ENCODE results near the gene ZBED1.

DNA sequence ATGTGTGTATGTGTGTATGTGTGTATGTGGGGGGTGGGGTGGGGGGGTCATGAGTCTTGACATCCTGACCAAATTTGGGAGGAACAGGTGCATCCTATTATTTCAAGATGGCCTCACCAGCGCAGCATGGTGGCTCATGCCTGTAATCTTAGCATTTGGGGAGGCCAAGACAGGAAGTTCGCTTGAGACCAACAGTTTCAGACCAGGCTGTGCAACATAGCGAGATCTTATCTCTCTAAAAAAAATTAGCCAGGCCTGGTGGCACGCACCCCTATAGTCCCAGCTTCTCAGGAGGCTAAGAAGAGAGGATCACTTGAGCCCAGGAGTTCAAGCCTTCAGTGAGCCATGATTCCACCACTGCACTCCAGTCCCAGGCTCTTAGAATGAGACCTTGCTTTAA is 47.0 kb upstream of the ZBED1 start:
- TF ChIP-seq, protein P1, sequence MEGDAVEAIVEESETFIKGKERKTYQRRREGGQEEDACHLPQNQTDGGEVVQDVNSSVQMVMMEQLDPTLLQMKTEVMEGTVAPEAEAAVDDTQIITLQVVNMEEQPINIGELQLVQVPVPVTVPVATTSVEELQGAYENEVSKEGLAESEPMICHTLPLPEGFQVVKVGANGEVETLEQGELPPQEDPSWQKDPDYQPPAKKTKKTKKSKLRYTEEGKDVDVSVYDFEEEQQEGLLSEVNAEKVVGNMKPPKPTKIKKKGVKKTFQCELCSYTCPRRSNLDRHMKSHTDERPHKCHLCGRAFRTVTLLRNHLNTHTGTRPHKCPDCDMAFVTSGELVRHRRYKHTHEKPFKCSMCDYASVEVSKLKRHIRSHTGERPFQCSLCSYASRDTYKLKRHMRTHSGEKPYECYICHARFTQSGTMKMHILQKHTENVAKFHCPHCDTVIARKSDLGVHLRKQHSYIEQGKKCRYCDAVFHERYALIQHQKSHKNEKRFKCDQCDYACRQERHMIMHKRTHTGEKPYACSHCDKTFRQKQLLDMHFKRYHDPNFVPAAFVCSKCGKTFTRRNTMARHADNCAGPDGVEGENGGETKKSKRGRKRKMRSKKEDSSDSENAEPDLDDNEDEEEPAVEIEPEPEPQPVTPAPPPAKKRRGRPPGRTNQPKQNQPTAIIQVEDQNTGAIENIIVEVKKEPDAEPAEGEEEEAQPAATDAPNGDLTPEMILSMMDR (IDR thresholded peaks at IDR 0.05; ENCODE audit: low read depth, low read length, missing input control): no peak
- TF ChIP-seq, protein P2, sequence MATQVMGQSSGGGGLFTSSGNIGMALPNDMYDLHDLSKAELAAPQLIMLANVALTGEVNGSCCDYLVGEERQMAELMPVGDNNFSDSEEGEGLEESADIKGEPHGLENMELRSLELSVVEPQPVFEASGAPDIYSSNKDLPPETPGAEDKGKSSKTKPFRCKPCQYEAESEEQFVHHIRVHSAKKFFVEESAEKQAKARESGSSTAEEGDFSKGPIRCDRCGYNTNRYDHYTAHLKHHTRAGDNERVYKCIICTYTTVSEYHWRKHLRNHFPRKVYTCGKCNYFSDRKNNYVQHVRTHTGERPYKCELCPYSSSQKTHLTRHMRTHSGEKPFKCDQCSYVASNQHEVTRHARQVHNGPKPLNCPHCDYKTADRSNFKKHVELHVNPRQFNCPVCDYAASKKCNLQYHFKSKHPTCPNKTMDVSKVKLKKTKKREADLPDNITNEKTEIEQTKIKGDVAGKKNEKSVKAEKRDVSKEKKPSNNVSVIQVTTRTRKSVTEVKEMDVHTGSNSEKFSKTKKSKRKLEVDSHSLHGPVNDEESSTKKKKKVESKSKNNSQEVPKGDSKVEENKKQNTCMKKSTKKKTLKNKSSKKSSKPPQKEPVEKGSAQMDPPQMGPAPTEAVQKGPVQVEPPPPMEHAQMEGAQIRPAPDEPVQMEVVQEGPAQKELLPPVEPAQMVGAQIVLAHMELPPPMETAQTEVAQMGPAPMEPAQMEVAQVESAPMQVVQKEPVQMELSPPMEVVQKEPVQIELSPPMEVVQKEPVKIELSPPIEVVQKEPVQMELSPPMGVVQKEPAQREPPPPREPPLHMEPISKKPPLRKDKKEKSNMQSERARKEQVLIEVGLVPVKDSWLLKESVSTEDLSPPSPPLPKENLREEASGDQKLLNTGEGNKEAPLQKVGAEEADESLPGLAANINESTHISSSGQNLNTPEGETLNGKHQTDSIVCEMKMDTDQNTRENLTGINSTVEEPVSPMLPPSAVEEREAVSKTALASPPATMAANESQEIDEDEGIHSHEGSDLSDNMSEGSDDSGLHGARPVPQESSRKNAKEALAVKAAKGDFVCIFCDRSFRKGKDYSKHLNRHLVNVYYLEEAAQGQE (IDR thresholded peaks at IDR 0.05): no peak
- no peak for TF ChIP-seq TAF1 (conservative IDR thresholded peaks at IDR 0.05)
- TF ChIP-seq SP1 (IDR thresholded peaks at IDR 0.05): no peak
- TF ChIP-seq YY1 (IDR thresholded peaks at IDR 0.05): no peak
- TF ChIP-seq, protein P3, sequence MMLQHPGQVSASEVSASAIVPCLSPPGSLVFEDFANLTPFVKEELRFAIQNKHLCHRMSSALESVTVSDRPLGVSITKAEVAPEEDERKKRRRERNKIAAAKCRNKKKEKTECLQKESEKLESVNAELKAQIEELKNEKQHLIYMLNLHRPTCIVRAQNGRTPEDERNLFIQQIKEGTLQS (IDR thresholded peaks at IDR 0.05): no peak
- no peak for TF ChIP-seq RAD21 (IDR thresholded peaks at IDR 0.05)
